Stimulated activated CD4-positive, alpha-beta T cell treated with anti-CD3 and anti-CD28 coated beads, Interleukin-1b, Interleukin-23, amount 100 ng/mL, for 1 hour (primary cell): ENCODE results near the gene ADAM8.

Source experiments
- DNase-seq, 2 donors: peaks; one replicate each; pipeline ENCODE4 v3.0.0-alpha.2; 2020; ENCODE audit warnings: low read depth in 2 of 2

Gene ADAM8

GRCh38 chr10:133281628-133282372 is 5.1 kb upstream of the ADAM8 start:
- DNase-seq, result no peak

- DNase-seq, result no peak
Observed at GRCh38 chr10:133281084-133281483, 4.4 kb upstream of the ADAM8 start.

DNA sequence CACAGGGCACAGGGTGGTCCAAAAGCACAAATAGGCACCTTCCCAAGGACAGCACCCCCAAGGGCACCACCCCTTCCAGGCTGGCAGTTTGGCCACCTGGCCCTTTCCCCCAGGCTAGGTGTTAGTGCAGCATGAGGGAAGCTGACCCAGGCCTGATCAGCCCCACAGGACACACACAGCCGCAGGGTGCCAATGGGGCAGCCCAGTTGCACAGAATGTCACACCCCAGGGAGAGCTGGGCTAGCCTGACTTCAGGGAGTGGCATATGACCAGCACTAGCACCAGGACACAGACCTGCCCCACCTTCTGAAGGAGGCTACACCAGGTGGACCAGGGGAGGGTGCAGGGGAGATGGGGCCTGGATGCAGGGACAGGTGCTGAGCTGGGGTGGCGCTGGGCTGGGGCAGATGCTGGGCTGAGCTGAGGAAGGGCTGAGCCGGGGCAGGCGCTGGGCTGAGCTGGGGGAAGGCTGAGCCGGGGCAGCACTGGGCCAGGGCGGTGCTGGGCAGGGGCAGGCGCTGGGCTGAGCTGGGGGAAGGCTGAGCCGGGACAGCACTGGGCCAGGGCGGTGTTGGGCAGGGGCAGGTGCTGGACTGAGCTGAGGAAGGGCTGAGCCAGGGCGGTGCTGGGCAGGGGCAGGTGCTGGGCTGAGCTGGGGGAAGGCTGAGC is 3.9 kb upstream of the ADAM8 start:
- no peak for DNase-seq

- DNase-seq, result no peak
Observed at GRCh38 chr10:133279326-133280226, 2.9 kb upstream of the ADAM8 start.

DNA sequence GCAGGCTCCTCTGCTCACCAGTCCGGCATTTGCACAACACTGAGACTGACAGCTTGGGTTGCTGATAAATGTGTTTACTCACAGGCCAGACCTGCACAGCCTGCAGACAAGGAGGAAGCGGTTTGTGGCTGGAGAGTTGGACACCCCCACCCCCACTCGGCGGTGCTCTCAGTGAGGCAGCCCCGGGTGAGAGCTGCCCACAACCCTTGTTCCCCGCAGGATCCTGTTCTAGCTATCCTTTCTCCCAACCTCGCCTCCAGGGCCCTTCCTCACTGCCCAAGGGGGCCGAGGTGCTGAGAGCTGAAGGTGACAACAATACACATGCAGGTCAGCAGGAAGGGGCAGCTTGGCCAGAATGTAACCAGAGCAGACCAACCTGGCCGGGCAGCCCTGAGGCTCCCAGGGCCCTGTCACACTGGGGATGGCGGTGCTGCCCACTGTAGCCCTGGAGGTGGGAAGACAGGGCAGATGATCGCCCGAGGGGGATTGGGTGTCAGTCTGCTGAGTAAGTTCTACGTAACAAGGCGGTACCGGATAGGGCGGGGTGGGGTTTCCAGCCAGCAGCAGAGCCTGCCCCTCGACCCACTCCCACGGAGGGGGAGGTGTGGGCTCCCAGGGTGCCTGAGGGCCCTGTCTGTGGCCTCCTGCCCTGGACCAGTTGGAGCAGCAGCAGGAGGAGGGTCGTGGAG is 2.1 kb upstream of the ADAM8 start:
- no peak for DNase-seq

GRCh38 chr10:133277993-133278576 is 1.4 kb upstream of the ADAM8 start:
- DNase-seq, result no peak

DNA sequence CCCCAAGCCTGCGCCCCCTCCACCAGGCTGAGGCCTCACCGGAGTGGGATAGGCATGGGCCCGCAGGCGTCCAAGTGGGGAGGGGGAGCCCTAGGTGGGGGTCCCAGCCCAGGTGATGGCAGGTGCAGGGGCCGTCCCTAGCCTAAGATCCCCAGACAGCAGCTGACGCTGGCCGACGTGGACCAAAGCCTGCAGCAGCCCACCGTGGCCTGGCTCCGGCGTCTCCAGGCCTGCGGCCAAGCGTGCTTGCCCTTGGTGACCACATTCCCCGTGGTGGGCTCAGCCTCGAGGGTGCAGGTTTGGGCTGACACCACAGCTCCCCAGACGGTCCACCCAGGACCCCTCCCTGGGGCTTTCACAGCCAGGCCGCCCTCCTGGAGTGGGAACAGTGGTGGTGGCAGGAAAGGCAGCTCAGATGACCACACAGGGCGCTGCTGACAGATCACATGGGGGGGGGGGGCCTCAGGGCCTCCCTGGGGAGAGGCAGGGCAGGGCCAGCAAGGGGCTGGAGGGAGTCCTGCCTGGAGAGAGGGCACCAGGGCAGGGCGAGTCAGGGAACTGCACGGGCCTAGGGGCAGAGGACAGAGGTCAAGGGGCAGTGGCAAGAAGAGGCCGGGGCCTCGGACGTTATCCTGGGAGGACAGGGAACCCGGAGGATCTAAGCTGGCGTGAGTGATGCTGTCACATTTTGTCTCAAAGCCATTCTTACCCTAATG is 767 bp upstream of the ADAM8 start:
- DNase-seq, result no peak

DNA sequence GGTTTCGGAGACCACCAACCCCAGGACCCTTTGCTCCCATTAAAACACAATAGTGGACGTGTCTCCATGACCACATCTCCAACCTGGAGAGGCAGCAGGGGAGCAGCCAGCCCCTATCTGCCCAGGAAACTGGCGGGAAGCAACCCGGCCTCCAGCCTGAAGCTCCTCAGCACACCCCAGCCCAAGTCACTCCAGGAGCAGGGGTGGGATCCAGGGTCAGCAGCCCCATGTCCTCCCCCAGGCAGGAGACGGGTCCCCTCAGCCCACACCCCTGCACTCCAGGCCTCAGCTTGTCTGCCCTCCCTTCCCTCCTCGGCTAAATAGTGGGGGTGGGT is 601 bp downstream of the ADAM8 start:
- DNase-seq, result no peak

DNA sequence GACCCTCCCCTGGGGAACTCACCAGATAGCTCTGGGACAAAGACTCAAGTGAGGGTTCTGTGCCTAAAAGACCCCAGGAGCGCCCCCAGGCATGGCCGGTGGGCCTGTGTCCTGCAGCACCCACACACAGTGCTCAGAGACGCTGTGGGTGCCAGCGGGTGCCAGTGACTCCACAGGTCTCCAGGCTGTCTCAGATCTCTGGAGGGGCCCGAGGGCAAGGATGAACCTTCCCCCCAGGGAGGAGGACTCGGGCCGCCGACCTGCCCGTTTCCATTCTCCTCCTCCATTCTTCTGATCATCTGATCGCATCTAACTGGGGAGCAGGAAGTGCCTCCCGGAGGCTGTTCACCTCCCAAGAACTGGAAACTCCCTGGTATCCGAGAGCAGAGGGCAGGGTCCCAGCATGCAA is 980 bp downstream of the ADAM8 start:
- DNase-seq, result no peak

GRCh38 chr10:133274751-133275683 is 1.7 kb downstream of the ADAM8 start:
- DNase-seq, result peak; percentile 57 to 72

- DNase-seq, result no peak
Observed at GRCh38 chr10:133273534-133274143, 3.0 kb downstream of the ADAM8 start.

- no peak for DNase-seq
Observed at GRCh38 chr10:133272964-133273420, 3.7 kb downstream of the ADAM8 start.

- DNase-seq, result no peak
Observed at GRCh38 chr10:133272301-133272963, 4.2 kb downstream of the ADAM8 start.

DNA sequence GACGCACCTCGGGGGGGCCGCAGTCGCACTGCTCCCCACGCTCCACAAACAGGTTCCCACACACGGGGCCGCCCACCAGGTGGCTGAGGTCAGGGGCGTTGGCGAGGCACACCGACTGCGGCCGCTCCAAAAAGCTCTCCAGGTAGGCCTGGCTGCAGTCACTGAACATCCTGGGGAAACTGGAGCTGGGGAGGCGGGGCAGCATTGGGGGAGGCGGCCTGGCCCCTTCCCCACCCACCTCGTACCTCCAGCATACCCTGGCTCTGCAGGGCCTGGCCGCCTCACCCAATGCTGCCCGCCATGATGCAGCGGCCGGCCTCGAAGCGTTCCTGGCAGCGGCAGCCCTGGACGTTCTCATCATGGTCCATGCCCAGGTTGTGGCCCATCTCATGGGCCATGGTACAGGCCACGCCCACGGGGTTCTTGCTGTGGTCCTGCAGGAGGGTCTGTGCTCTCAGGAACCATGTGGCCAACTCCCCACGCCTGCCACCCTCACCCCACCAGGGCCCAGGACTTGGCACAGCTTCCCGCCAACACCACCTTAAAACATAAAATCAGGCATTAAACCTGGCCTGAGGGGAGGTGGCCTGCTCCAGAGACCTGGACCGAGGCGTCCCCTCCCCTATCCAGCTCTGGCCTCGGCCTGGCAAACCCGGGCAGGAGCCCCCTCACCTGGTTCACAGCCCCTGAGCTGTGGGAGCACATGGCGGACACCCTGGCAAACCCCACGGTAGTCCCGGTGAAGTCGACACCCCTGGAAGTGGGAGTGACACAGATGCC is 5.0 kb downstream of the ADAM8 start:
- DNase-seq, result no peak

- no peak for DNase-seq
Observed at GRCh38 chr10:133270773-133271297, 5.8 kb downstream of the ADAM8 start.

DNA sequence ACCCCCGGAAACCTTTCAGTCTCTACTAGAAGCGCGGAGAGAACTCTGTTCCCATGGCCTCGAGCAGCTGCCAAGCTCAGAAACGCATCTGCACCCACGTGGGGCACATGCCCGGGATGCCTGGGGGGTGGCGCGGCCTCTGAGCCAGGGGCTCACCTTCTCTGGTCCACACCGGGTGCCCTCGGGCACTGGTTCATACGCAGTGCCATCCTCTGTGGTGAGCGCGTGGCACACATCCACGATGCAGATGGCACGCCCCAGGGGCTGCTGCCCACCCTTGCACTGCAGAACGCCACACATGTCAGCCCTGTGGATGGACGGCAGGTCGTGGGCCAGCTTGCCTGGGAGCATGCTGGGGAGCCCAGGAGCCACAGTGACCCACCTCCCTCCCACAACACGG is 6.5 kb downstream of the ADAM8 start:
- DNase-seq, result no peak

GRCh38 chr10:133269367-133269766 is 7.3 kb downstream of the ADAM8 start:
- no peak for DNase-seq

GRCh38 chr10:133268532-133268931 is 8.1 kb downstream of the ADAM8 start:
- DNase-seq, result no peak
